GM18511 (cell line): ENCODE measurements around the gene UCMA.

Experiments
- ATAC-seq: cut with Tn5 transposase; IDR thresholded peaks from one replicate; pipeline ENCODE4 v1.9.1; 2021; ENCODE audit warnings: mild to moderate bottlenecking, moderate library complexity; ENCODE audit not compliant: unreplicated experiment

UCMA gene

DNA sequence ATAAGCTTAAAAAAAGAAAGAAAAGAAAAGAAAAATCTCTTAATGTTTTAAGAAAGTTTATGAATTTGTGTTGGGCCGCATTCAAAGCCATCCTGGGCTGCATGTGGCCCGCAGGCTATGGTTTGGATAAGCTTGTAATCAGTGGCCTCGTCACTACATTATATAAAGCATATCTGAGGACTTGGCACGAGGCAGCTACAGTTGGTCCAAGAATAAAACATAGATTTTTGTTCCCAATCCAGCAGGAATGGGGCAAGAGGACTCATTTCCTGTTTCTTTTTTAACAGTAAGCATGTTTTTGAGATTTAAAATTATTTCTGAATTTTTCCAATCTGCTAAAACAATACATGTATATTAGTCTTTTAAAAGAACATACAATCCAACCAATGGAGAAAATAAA, 44.2 kb downstream of the UCMA start:
- ATAC-seq = no peak

DNA sequence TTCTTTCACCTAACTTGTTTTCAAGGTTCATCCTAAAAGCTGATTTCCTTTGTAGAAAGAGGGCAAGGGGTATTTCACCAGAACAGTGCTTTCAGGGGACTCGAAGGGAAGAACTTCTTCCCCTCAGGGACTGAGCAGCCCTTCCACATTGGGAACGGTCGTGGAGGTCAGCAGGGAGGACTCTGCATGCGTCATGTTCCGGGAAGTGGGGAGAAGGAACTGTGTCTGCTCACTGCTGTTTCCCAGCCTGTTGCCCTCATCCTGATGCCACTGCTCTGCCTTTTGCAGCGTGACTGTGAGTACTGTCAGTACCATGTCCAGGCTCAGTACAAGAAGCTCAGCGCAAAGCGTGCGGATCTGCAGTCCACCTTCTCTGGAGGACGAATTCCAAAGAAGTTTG, 45.6 kb downstream of the UCMA start:
- no peak for ATAC-seq

DNA sequence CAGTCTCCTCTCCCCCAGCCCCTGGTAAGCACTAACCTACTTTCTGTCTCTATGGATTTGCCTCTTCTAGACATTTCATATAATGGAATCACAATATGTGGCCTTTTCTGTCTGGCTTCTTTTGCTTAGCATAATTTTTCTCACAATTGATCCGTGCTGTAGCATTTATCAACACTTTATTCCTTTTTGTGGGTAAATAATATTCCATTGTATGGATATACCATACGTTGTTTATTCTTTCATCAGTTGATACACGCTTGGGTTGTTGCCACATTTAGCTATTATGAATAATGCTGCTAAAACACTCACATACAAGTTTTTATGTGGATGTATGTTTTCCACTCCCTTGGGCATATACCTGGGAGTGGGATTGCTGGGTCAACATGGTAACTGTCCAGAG, 47.0 kb downstream of the UCMA start:
- ATAC-seq = no peak

DNA sequence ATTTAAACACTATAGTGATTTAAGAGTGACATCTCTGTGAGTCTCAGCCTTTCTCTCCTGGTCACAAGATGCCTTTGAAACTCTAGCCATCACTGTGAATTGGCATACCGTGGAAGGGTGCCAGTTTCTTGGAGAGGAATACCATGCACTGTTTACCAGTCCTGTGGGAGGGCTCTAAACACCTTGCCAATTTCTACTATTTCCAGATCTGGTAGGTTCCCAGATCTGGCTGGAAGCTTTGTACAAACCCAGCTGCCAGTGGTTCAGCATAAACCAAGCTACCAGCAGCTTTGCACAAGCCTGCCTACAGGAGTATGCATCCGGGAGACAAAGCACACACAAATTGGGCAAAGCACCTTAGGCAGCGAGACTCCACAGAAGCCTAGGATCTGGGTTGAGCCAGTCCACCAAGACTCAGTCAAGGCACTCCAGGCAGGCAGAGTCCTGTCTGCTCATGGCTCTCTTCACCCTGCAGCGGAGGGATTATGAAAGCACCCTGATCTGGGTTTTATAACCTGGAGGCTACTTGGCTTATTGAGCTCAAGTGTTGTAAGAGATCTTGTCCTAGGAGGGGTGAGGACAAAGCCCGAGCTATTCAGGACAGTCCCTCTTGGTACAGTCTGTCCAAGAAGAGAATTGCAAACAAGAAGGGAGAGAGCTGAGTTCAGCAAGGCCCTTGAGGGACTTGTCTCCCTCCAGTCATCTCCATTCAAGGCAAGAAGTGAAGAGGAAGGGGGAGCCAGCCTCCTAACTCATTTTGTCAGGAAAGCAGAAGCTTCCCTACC, 49.3 kb downstream of the UCMA start:
- no peak for ATAC-seq

DNA sequence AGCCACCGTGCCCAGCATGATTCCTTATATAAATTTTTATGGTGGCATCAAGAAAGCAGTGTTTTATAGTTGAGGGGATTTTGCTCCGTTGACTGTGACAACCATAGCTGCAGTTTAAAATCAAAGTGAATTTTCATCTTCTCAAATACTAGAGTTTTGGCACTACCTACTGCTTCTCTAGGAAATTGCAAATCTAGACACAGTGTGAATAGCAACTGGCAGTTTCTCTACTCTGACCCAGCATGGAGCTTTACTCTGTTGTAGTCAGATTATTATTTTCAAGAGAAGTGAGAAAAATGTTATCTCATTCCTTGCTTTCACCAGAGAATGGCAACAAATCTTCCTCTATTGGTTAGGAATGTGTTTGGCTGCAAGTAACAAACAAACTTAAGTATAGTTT, 49.9 kb downstream of the UCMA start:
- no peak for ATAC-seq

DNA sequence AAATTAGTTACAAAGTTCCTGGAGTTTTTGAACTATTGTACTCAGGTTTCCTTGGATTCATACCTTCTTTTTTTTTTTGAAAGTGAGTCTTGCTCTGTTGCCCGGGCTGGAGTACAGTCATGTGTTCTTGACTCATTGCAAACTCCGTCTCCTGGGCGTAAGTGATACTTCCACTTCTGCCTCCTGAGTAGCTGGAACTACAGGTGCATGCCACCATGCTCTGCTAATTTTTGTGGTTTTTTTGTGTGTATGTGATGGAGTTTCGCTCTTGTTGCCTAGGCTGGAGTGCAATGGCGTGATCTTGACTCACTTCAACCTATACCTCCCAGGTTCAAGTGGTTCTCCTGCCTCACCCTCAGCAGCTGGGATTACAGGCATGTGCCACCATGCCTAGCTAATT, 50.5 kb downstream of the UCMA start:
- no peak for ATAC-seq

DNA sequence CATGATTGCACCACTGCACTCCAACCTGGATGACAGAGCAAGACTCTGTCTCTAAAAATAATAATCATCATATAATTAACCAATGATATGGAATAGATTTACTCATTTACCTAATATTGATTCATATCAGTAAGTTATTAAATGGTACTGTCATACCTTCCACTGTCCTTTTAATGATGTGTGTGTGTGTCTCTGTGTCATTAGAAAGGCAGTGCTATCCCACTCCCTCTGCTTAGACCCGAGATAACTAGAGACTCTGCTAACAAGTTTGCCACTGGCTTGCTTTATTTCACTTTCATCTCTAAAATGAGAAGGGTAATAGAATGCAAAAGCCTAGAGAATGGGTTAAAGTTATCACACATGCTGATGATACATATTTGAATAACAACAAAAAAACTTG, 51.8 kb downstream of the UCMA start:
- ATAC-seq = no peak

DNA sequence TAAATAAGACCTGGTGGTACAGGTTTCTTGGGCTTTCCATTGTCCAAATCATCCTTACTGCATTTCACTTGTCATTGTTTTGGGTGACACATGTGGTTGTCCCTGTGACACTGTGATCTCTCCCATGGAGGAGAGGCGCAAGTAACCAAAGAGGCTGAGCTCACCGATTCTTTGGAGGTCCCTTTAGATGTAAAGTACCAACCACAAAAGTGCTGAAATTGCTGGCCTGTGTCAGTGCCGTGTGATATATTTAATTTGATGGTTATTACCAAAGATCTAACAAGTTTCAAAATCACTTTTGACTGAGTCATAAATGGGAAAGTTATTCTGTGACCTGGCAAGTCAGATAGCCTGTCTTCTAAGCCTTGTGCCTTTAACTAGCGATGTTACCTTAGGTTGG, 53.4 kb downstream of the UCMA start:
- peak; percentile 55 for ATAC-seq

DNA sequence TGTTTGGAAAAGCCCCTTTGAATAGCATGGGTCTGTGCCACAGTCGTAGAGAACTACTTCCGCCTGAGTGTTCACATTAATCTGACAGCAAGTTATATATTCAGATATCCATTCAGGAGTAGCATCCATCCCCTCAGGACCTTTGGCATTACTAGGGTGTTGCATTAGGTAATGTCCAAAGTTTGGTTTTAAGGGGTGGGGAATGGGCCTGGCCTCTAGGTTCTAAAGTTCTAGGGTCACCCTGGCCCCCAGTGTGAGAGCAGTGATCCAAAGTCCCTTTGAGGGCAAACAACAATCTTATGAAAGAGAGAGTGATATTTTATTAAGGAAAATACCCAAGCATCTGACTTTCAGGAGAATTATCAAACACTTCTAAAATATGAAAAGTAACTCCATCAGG, 60.6 kb downstream of the UCMA start:
- ATAC-seq = no peak
